IMR-90 (cell line): ENCODE data around the gene STX16. TPM values are rescaled to one million over a fixed set of nuclear protein-coding genes. Genes with fewer than 3 reads are reported as not detected.

Experiments
- ATAC-seq: fragments of 200-7000 bp; cut with Tn5 transposase; 2 replicates; pipeline ENCODE4 v1.9.1; 2020; ENCODE audit warnings: low read depth, mild to moderate bottlenecking, moderate library complexity
- BruUV-seq: library from RNA; stranded (reverse); fragments of 400-500 nt; replicated peaks from 2 replicates; lab custom pipeline; 2021; lab: Mats Ljungman, UMichigan
- CTCF ChIA-PET: fragments of 300-600 bp; formaldehyde crosslinking; extraction: SDS; loops from one replicate; lab custom pipeline; 2021; ENCODE audit warnings: antibody characterized with exemption; lab: Yijun Ruan, JAX
- POLR2A ChIA-PET: fragments of 300-600 bp; sonication (Branson Sonifier 250); formaldehyde crosslinking; loops from one replicate; lab custom pipeline; 2022; ENCODE audit warnings: antibody characterized with exemption; ENCODE audit not compliant: unreplicated experiment; lab: Charles Lee
- DNase-seq: peaks from one replicate; pipeline ENCODE4 v3.0.0; 2013
- H2AFZ ChIP-seq: replicated peaks from 2 replicates; pipeline ENCODE3; 2013; ENCODE audit warnings: low read length, mild to moderate bottlenecking; ENCODE audit not compliant: poor library complexity
- H2AK5ac ChIP-seq: 2 replicates; pipeline ENCODE4 v1.6.1; 2013; ENCODE audit warnings: low read depth, low read length, inconsistent platforms
- H2AK9ac ChIP-seq: replicated peaks from 2 replicates; pipeline ENCODE3; 2013; ENCODE audit warnings: mild to moderate bottlenecking, low read depth, low read length, moderate library complexity; ENCODE audit not compliant: poor library complexity
- H2BK120ac ChIP-seq: 2 replicates; pipeline ENCODE4 v1.6.1; 2013; ENCODE audit warnings: low read depth, low read length, inconsistent platforms
- H2BK15ac ChIP-seq: 3 replicates; pipeline ENCODE4 v1.6.1; 2013; ENCODE audit warnings: low read depth, low read length, inconsistent platforms
- H2BK20ac ChIP-seq: 2 replicates; pipeline ENCODE4 v1.6.1; 2013; ENCODE audit warnings: low read depth, mild to moderate bottlenecking, inconsistent platforms, low read length, moderate library complexity
- H2BK5ac ChIP-seq: 2 replicates; pipeline ENCODE4 v1.6.1; 2013; ENCODE audit warnings: mild to moderate bottlenecking, low read depth, low read length, inconsistent platforms; ENCODE audit not compliant: poor library complexity, severe bottlenecking
- H3K14ac ChIP-seq: replicated peaks from 2 replicates; pipeline ENCODE4 v1.6.1; 2013; ENCODE audit warnings: low read depth, low read length, inconsistent platforms
- H3K18ac ChIP-seq: 2 replicates; pipeline ENCODE4 v1.6.1; 2013; ENCODE audit warnings: low read depth, low read length, control low read depth
- H3K23ac ChIP-seq: 2 replicates; pipeline ENCODE4 v1.6.1; 2013; ENCODE audit warnings: low read depth, low read length, inconsistent platforms
- H3K27ac ChIP-seq: 2 replicates; pipeline ENCODE4 v1.5.1; 2013; ENCODE audit warnings: mild to moderate bottlenecking, control low read depth, low read length; ENCODE audit not compliant: insufficient read depth
- H3K27me3 ChIP-seq: 2 replicates; pipeline ENCODE4 v1.6.1; 2013; ENCODE audit warnings: low read length; ENCODE audit not compliant: control insufficient read depth, insufficient read depth
- H3K36me3 ChIP-seq: 2 replicates; pipeline ENCODE4 v1.6.1; 2013; ENCODE audit warnings: low read length, mixed read lengths; ENCODE audit not compliant: control insufficient read depth, insufficient read depth
- H3K4ac ChIP-seq: 2 replicates; pipeline ENCODE4 v1.6.1; 2013; ENCODE audit warnings: low read depth, low read length, inconsistent platforms
- H3K4me1 ChIP-seq: 2 replicates; pipeline ENCODE4 v1.6.1; 2013; ENCODE audit warnings: low read length, mixed read lengths; ENCODE audit not compliant: control insufficient read depth, insufficient read depth
- H3K4me2 ChIP-seq: 2 replicates; pipeline ENCODE4 v1.6.1; 2013; ENCODE audit warnings: low read depth, mild to moderate bottlenecking, control low read depth, low read length, moderate library complexity
- H3K4me3 ChIP-seq: 2 replicates; pipeline ENCODE4 v1.5.1; 2013; ENCODE audit warnings: low read depth, mild to moderate bottlenecking, control low read depth, low read length, moderate library complexity; ENCODE audit not compliant: insufficient read depth
- H3K56ac ChIP-seq: 2 replicates; pipeline ENCODE4 v1.6.1; 2013; ENCODE audit warnings: low read length, inconsistent platforms; ENCODE audit not compliant: insufficient read depth; ENCODE audit errors: extremely low read depth
- H3K79me1 ChIP-seq, 2 experiments: 2 replicates each; pipeline ENCODE4 v1.6.1; 2013; ENCODE audit warnings: low read length in 2 of 2, inconsistent platforms in 1 of 2, low read depth in 1 of 2
- H3K9ac ChIP-seq: 2 replicates; pipeline ENCODE4 v1.6.1; 2013; ENCODE audit warnings: low read depth, low read length, control low read depth
- H3K9me1 ChIP-seq: 2 replicates; pipeline ENCODE4 v1.6.1; 2013; ENCODE audit warnings: low read length, inconsistent platforms; ENCODE audit not compliant: insufficient read depth
- H3K9me3 ChIP-seq: 2 replicates; pipeline ENCODE4 v1.6.1; 2013; ENCODE audit warnings: low read length; ENCODE audit not compliant: control insufficient read depth, insufficient read depth
- H4K20me1 ChIP-seq: 2 replicates; pipeline ENCODE4 v1.6.1; 2013; ENCODE audit warnings: low read length, inconsistent platforms; ENCODE audit not compliant: insufficient read depth
- H4K5ac ChIP-seq: 2 replicates; pipeline ENCODE4 v1.6.1; 2013; ENCODE audit warnings: mild to moderate bottlenecking, low read depth, low read length, control low read depth
- H4K8ac ChIP-seq, 2 experiments: 2 replicates each; pipeline ENCODE4 v1.6.1; 2013; ENCODE audit warnings: low read depth in 2 of 2, low read length in 2 of 2, control low read depth in 1 of 2, inconsistent platforms in 1 of 2
- H4K91ac ChIP-seq: 2 replicates; pipeline ENCODE4 v1.6.1; 2013; ENCODE audit warnings: low read depth, low read length, inconsistent platforms; ENCODE audit not compliant: insufficient read depth
- BHLHE40 ChIP-seq: fragments of 150-350 bp; IDR thresholded peaks from 2 replicates; pipeline ENCODE4 v1.6.1; 2016; ENCODE audit warnings: mild to moderate bottlenecking, low read depth, low read length
- CEBPB ChIP-seq: IDR thresholded peaks from 2 replicates; pipeline ENCODE4 v1.6.1; 2012; ENCODE audit warnings: low read depth, low read length, improper control_type of control experiment
- CHD1 ChIP-seq: IDR thresholded peaks from 2 replicates; pipeline ENCODE4 v1.6.1; 2012; ENCODE audit warnings: low read depth, low read length, improper control_type of control experiment
- CTCF ChIP-seq: conservative IDR thresholded peaks from 2 replicates; pipeline ENCODE4 v1.5.1; 2012; ENCODE audit warnings: mild to moderate bottlenecking, low read depth, low read length, improper control_type of control experiment
- FOS ChIP-seq: fragments of 150-350 bp; IDR thresholded peaks from 2 replicates; pipeline ENCODE4 v1.6.1; 2016; ENCODE audit warnings: low read depth, low read length
- MAZ ChIP-seq: IDR thresholded peaks from 2 replicates; pipeline ENCODE4 v1.6.1; 2012; ENCODE audit warnings: low read depth, mild to moderate bottlenecking, low read length, improper control_type of control experiment, moderate library complexity, borderline replicate concordance
- MXI1 ChIP-seq: IDR thresholded peaks from 2 replicates; pipeline ENCODE4 v1.6.1; 2012; ENCODE audit warnings: low read depth, mild to moderate bottlenecking, low read length, moderate library complexity, borderline replicate concordance
- RAD21 ChIP-seq: IDR thresholded peaks from 2 replicates; pipeline ENCODE4 v1.6.1; 2012; ENCODE audit warnings: low read length, improper control_type of control experiment
- RCOR1 ChIP-seq: IDR thresholded peaks from 2 replicates; pipeline ENCODE4 v1.6.1; 2012; ENCODE audit warnings: mild to moderate bottlenecking, low read length, improper control_type of control experiment; ENCODE audit not compliant: insufficient replicate concordance
- RFX5 ChIP-seq: IDR thresholded peaks from 2 replicates; pipeline ENCODE4 v1.8.0; 2012; ENCODE audit warnings: low read depth, mild to moderate bottlenecking, low read length, moderate library complexity
- SMC3 ChIP-seq: fragments of 150-350 bp; IDR thresholded peaks from 2 replicates; pipeline ENCODE4 v1.6.1; 2016; ENCODE audit warnings: low read depth, mild to moderate bottlenecking, antibody characterized with exemption, low read length, moderate library complexity
- WGBS, 2 experiments: methylation state at CpG; one replicate each; pipeline versions ENCODE4 v1.1.5 to v1.1.7; 2013; ENCODE audit warnings: missing lambda C conversion rate in 2 of 2; ENCODE audit not compliant: insufficient read length in 1 of 2; ENCODE audit errors: extremely low coverage in 2 of 2; 5-methylcytosine and 5-hydroxymethylcytosine counted together
- dilution Hi-C: fragments of 300-500 bp; cut with HindIII; formaldehyde crosslinking; loops from one replicate; pipeline ENCODE4 v1.14.3; 2018; ENCODE audit warnings: low sequenced_read_pairs; ENCODE audit not compliant: unreplicated experiment
- in situ Hi-C: fragments of 300-500 bp; cut with MboI; formaldehyde crosslinking; loops from 3 replicates; pipeline ENCODE4 v1.14.3; 2019; ENCODE audit warnings: low sequenced_read_pairs, inconsistent platforms, mixed read lengths
- intact Hi-C: fragments of 100-400 bp; cut with micrococcal nuclease; formaldehyde crosslinking; loops from 2 replicates; pipeline ENCODE4 v1.10.0; 2022
- polyA plus RNA-seq, 3 experiments: library from polyadenylated mRNA; depleted of rRNA; stranded (reverse); fragments of >200 nt; gene quantifications; 2 replicates each; pipeline ENCODE4 v1.2.3, GENCODE V29; 2012; ENCODE audit warnings: low replicate concordance in 1 of 3
- total RNA-seq: library from RNA; depleted of rRNA; stranded (reverse); fragments of >200 nt; gene quantifications from 2 replicates; pipeline ENCODE4 v1.2.3, GENCODE V29; 2012
- TF ChIP-seq, protein P1 (sequence below): fragments of 150-350 bp; IDR thresholded peaks from 2 replicates; pipeline ENCODE4 v1.6.1; 2016; ENCODE audit warnings: low read depth, mild to moderate bottlenecking, low read length, moderate library complexity, borderline replicate concordance
- TF ChIP-seq, protein P2 (sequence below): fragments of 150-350 bp; IDR thresholded peaks from 2 replicates; pipeline ENCODE4 v1.6.1; 2017; ENCODE audit warnings: mild to moderate bottlenecking, antibody characterized with exemption, low read length, low read depth

STX16 gene
- total and polyA plus RNA-seq, 2 of the 4 experiments (the other 2 are of a cell fraction) = 26.9 to 58.2 TPM

DNA sequence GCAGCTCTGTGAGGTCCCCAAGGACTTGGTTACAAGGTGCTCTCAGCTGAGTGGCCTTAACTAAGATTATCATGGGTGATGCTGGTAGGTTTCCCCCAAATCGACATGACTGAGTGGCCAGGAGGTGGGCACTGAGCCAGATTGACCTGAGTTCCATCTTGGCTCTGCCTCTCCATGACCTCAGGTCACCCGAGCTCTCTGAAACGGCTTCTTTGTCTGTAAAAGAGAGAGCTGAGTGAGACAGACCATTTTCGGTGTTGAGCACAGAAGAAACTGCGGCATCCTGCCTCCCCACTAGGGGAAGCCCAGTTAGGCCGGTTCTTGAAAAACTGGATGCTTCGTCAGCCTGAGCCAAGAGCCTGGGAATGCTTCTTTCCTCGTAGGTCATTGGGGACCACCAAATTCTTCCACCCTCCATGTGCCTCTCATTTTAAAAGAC lies 14.1 kb upstream of the STX16 start:
- Histone ChIP-seq H3K9ac (no peak overlapping the region), H3K4ac (no peak overlapping the region; the same call in 1 of the 2 replicates), H3K4me2 (no peak overlapping the region), H4K91ac (no peak overlapping the region), H3K9me3 (no peaks in the 10 kb centered on the region), H3K56ac (no peak overlapping the region), H4K8ac (no peak overlapping the region), H3K4me3 (no peak overlapping the region), H3K36me3 (no peaks in the 10 kb centered on the region), H2AFZ (no peak overlapping the region), H3K79me1 (no peaks in the 10 kb centered on the region; a peak in 1 of 4 replicates), H3K27me3 (no peaks in the 10 kb centered on the region), H3K27ac (no peak overlapping the region), H4K5ac (no peak overlapping the region), H2BK5ac (no peak overlapping the region), H2AK5ac (peak overlapping the region; percentile 49; the same call in 1 of the 2 replicates), H3K23ac (no peak overlapping the region), H2AK9ac (no peak overlapping the region), H2BK120ac (no peak overlapping the region), H3K14ac (no peak overlapping the region), H2BK20ac (no peak overlapping the region), H2BK15ac (no peak overlapping the region), H3K4me1 (peaks cover 17% of the 10 kb centered on the region), H4K20me1 (no peaks in the 10 kb centered on the region), H3K18ac (no peak overlapping the region), H3K9me1 (peaks cover 4% of the 10 kb centered on the region; the same call in 1 of the 2 replicates)
- no TSS peak for BruUV-seq
- ATAC-seq = no peak
- in situ Hi-C loops (no loop called here), dilution Hi-C loops (no loop called here), intact Hi-C loops (loop anchor here (5.0 kb wide), 1 partner anchor 125 kb away; no protein-coding TSS in a partner anchor)
- TF ChIP-seq BHLHE40 = no peak
- TF ChIP-seq, protein P1, sequence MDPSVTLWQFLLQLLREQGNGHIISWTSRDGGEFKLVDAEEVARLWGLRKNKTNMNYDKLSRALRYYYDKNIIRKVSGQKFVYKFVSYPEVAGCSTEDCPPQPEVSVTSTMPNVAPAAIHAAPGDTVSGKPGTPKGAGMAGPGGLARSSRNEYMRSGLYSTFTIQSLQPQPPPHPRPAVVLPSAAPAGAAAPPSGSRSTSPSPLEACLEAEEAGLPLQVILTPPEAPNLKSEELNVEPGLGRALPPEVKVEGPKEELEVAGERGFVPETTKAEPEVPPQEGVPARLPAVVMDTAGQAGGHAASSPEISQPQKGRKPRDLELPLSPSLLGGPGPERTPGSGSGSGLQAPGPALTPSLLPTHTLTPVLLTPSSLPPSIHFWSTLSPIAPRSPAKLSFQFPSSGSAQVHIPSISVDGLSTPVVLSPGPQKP = no peak
- TF ChIP-seq MAZ = no peak
- no peak for TF ChIP-seq RFX5
- TF ChIP-seq CTCF = peak; percentile 24; the same call in 1 of the 2 replicates
- TF ChIP-seq SMC3 = no peak
- TF ChIP-seq CHD1 = no peak
- no peak for TF ChIP-seq MXI1
- TF ChIP-seq FOS = no peak
- TF ChIP-seq CEBPB = no peak
- 0 out of 2 replicates have a peak, but pooled peaks have one; percentile 11 for TF ChIP-seq RAD21
- TF ChIP-seq, protein P2, sequence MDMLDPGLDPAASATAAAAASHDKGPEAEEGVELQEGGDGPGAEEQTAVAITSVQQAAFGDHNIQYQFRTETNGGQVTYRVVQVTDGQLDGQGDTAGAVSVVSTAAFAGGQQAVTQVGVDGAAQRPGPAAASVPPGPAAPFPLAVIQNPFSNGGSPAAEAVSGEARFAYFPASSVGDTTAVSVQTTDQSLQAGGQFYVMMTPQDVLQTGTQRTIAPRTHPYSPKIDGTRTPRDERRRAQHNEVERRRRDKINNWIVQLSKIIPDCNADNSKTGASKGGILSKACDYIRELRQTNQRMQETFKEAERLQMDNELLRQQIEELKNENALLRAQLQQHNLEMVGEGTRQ = no peak
- no peak for TF ChIP-seq RCOR1
- POLR2A ChIA-PET = no interaction called here
- 79% methylated on average over 6 of the region's 8 CpGs; no CpG with 5 or more reads in 1 of the 2 experiments for WGBS, 2 experiments
- no peak for DNase-seq
- CTCF ChIA-PET = interaction anchor here (0.9 kb wide), 1 partner anchor 15 kb away, joined by 3 read pairs; no protein-coding TSS in a partner anchor
